ENCODE results near the gene PAPSS2. TPM values are rescaled to one million over a fixed set of nuclear protein-coding genes. Genes with fewer than 3 reads are reported as not detected.
A peak's percentile ranks its signal among the peaks of the same experiment; 100 is the strongest.
"Not testable (repeated sequence)": the region's sequence is repeated elsewhere in the genome, so short reads cannot be mapped to it uniquely, and the experiment has no call there.

PAPSS2 gene
- 52.6 and 102 TPM in 2 replicates for total RNA-seq

DNA sequence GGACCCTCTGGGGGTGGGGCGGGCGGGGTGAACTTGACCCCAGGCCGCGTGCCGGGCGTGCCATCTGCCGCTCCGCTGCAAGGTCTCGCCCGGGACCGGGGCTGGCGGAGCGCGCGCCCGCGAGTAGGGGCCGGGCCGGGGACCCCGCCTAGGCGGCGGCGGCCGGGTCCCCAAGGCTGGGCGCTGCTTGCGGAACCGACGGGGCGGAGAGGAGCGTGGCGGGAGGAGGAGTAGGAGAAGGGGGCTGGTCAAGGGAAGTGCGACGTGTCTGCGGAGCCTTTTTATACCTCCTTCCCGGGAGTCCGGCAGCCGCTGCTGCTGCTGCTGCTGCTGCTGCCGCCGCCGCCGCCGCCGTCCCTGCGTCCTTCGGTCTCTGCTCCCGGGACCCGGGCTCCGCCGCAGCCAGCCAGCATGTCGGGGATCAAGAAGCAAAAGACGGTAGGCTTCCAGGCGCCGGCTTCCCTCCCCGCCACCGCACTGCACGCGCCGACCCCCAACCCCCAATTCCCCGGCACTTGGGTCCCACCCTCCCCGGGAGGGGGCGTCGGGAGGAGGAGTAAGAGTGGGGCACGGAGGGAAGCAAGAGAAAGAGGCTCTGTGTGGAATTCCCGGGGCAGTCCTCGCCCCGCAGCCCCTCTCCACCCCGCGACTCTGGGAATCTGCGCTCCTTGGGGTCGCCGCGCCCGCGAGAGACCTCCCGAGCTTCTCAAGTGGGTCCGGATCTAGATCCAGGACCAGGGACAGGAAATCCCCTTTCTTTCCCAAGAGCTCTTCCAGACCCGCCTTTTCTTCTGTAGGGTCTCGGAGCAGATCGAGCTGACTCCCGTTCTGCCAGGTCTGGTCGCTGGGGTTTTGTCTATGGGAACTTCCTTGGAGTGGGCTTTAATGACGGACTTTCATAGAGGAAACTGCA lies at the start of gene PAPSS2:
Gene PAPSS2 (plus strand): TSS at position 308 of the 913 bp plus-strand sequence. CDS start 104 bp downstream, at position 412.
- peak in 1 of 2 donors; percentile 69 for DNase-seq (ENCODE audit: low read depth in 2 of 2)

DNA sequence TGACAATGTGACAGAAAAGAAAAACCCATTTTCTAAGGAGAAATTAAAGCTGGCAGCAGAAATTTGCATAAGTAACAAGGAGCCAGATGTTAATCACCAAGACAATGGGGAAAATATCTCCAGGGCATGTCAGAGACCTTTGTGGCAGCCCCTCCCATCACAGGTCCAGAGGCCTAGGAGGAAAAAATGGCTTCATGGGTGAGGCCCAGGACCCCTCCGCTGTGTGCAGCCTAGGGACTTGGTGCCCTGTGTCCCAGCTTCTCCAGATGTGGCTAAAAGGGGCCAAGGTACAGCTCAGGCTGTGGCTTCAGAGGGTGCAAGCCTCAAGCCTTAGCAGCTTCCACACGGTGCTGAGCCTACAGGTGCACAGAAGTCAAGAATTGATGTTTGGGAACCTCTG lies 48.3 kb upstream of the PAPSS2 start:
- not testable (repeated sequence) for DNase-seq (ENCODE audit: low read depth in 2 of 2)

- no peak for DNase-seq (ENCODE audit: low read depth in 2 of 2)
Observed at GRCh38 chr10:87612115-87612514, 47.6 kb upstream of the PAPSS2 start.

- no peak for DNase-seq (ENCODE audit: low read depth in 2 of 2)
Observed at GRCh38 chr10:87613751-87614150, 45.9 kb upstream of the PAPSS2 start.

GRCh38 chr10:87615856-87616255 lies 43.8 kb upstream of the PAPSS2 start:
- no peak for DNase-seq (ENCODE audit: low read depth in 2 of 2)

GRCh38 chr10:87617503-87617902 lies 42.2 kb upstream of the PAPSS2 start:
- DNase-seq (ENCODE audit: low read depth in 2 of 2), result no peak

GRCh38 chr10:87618566-87619423 lies 40.9 kb upstream of the PAPSS2 start:
- no peak for DNase-seq (ENCODE audit: low read depth in 2 of 2)

- DNase-seq (ENCODE audit: low read depth in 2 of 2), result no peak
Observed at GRCh38 chr10:87619705-87620104, 40.0 kb upstream of the PAPSS2 start.

DNA sequence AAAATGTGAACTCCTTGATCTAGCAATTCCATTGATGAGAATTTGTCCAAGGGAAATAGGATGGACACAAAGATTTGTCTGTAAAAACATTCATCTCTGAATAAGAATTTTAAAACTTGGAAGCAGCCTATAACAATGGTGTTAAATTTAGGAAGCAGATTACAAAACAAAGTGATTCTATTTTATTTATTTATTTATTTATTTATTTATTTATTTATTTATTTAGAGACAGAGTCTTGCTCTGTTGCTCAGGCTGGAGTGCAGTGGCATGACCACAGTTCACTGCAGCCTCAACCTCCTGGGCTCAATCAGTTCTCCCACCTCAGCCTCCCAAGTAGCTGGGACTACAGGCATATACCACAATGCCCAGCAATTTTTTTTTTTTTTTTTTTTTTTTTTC lies 38.2 kb upstream of the PAPSS2 start:
- DNase-seq (ENCODE audit: low read depth in 2 of 2), result not testable (repeated sequence)

GRCh38 chr10:87622314-87623004 lies 37.2 kb upstream of the PAPSS2 start:
- no peak for DNase-seq (ENCODE audit: low read depth in 2 of 2)

DNA sequence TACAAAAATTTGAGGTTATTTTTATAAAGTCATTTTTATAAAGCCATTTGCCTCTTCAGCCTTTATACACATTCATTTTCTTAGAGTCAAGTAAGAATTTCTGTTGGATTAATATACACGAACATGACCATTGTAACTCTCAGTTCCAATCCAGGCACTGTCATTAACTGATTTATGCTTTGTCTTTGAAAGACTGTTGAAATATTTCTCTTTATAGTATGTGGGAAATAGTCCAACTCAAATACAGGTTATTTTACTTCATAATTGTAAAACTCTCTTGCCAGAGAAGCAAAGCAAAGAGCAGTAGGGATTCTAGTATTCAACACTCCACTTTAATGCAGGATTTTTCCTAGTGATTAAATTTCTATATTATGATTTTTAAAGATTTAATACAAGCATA lies 36.5 kb upstream of the PAPSS2 start:
- no peak for DNase-seq (ENCODE audit: low read depth in 2 of 2)

- DNase-seq (ENCODE audit: low read depth in 2 of 2), result no peak
Observed at GRCh38 chr10:87625661-87626060, 34.0 kb upstream of the PAPSS2 start.

DNA sequence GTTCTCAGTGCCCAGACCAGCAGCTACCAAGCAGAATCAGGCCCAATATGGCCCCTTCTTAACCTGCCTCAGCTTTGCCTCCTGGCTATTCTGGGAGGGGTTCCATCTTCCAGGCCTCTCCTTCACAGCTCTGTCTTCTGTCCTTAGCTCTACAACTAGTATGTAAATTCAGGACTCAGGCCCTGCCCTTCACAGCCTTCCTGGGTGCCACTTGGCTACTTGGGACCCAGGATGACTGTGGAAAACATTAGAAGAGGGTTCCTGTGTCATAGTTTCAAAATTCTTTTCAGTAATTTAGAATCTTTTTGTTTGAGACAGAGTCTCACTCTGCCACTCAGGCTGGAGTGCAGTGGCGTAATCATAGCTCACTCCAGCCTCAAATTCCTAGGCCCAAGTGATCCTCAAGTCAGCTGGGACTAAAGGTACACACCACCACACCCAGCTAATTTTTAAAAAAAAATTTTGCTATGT lies 33.2 kb upstream of the PAPSS2 start:
- no peak for DNase-seq (ENCODE audit: low read depth in 2 of 2)

- no peak for DNase-seq (ENCODE audit: low read depth in 2 of 2)
Observed at GRCh38 chr10:87630171-87630570, 29.5 kb upstream of the PAPSS2 start.

GRCh38 chr10:87632454-87632853 lies 27.2 kb upstream of the PAPSS2 start:
- no peak for DNase-seq (ENCODE audit: low read depth in 2 of 2)

DNA sequence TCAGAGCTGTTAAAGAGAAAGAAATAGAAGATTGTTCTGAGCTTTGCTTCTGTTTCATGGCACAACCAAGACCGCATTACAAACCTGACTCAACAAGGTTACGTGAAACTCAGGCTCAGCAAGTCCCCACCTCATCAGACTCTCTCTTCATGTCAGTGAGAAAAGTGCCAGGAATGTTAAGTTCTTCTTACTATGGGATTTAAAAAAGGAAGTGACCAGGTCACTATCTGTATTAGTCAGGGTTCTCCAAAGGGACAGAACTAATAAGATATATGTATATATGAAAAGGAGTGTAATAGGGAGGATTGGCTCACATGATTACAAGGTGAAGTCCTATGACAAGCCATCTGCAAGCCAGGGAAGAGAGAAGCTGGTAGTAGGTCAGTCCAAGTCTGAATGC lies 25.4 kb upstream of the PAPSS2 start:
- DNase-seq (ENCODE audit: low read depth in 2 of 2), result peak in 1 of 2 donors; percentile 24

DNA sequence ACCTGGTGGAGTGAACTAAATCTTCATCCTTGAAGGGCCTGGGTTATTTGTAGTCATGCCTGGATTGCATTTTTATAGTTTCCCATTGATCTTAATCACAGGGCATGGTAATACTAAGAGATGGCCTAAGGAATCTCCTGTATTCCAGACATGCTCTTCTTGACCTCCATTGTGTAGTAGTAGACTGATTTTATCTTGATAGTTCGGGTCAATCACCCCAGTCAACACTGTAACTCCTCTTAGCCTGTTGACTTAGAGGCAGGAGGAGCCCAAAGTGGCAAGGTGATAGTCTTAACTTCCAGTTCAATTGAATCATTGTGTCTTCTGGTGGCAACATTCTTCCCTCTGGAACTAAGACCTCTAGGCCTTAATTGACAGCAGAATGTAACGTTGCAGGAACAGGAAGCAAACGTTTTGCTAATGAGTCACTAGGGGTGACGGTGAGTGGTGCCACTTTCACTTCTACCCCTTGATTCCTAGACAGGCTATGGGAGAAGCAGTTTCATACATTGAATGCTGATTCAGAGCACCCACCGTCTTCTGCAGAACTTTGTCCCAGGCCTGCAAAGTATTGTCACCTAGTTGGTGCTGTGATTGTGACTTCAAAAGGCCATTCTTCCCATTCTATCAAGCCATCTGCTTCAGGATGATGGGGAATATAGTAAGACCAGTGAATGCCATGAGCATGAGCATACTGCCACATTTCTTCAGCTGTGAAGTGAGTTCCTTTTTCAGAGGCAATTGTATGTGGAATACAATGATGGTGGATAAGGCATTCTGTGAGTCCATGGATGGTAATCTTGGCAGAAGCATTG lies 24.0 kb upstream of the PAPSS2 start:
- peak in 1 of 2 donors; percentile 75 for DNase-seq (ENCODE audit: low read depth in 2 of 2)

DNA sequence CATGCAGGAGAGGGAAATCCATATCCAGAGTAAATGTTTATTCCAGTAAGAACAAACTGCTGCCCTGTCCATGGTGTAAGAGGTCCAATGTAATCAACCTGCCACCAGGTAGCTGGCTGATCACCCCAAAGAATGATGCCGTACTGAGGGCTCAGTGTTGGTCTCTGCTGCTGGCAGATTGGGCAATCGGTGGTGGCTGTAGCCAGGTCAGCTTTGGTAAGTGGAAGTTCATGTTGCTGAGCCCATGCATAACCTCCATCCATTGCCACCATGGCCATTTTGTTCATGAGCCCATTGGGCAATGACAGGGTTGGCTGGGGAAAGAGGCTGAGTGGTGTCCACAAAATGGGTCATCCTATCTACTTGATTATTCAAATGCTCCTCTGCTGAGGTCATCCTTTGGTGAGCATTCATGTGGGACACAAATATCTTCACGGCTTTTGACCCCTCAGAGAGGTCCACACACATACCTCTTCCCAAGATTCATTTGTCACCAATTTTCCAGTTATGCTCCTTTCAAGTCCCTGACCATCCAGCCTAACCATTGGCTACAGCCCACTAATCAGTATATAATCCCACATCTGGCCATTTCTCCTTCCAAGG lies 23.3 kb upstream of the PAPSS2 start:
- DNase-seq (ENCODE audit: low read depth in 2 of 2), result no peak

GRCh38 chr10:87639493-87639892 lies 20.2 kb upstream of the PAPSS2 start:
- no peak for DNase-seq (ENCODE audit: low read depth in 2 of 2)

- no peak for DNase-seq (ENCODE audit: low read depth in 2 of 2)
Observed at GRCh38 chr10:87640043-87640442, 19.6 kb upstream of the PAPSS2 start.

All from dermis microvascular lymphatic vessel endothelial cell (primary cell).